Muscle of leg (tissue), 11 donors: Measurements from ENCODE around the gene DCAF10. TPM values are rescaled to one million over a fixed set of nuclear protein-coding genes. Genes with fewer than 3 reads are reported as not detected.
"Not testable (repeated sequence)": the region's sequence is repeated elsewhere in the genome, so short reads cannot be mapped to it uniquely, and the experiment has no call there.

ENCODE experiments used
- DNase-seq: peaks from one replicate; pipeline ENCODE4 v3.0.0; 2013
- H3K27ac ChIP-seq: one replicate; pipeline ENCODE4 v1.5.1; 2013; ENCODE audit warnings: mild to moderate bottlenecking, low read length, control low read depth
- H3K27me3 ChIP-seq: one replicate; pipeline ENCODE4 v1.6.1; 2013; ENCODE audit warnings: low read length; ENCODE audit not compliant: control insufficient read depth, insufficient read depth
- H3K36me3 ChIP-seq: one replicate; pipeline ENCODE4 v1.6.1; 2013; ENCODE audit warnings: low read length; ENCODE audit not compliant: control insufficient read depth, insufficient read depth
- H3K4me1 ChIP-seq: one replicate; pipeline ENCODE4 v1.6.1; 2013; ENCODE audit warnings: low read length; ENCODE audit not compliant: control insufficient read depth, insufficient read depth
- H3K4me3 ChIP-seq: one replicate; pipeline ENCODE4 v1.5.1; 2013; ENCODE audit warnings: low read length, control low read depth
- H3K9me3 ChIP-seq: replicated peaks from 2 replicates; pipeline ENCODE4 v1.6.1; 2013; ENCODE audit warnings: low read depth, low read length; ENCODE audit not compliant: control insufficient read depth
- WGBS: methylation state at CpG from one replicate; pipeline ENCODE4 v1.1.5; 2013; ENCODE audit warnings: missing lambda C conversion rate; ENCODE audit not compliant: insufficient coverage; 5-methylcytosine and 5-hydroxymethylcytosine counted together
- polyA plus RNA-seq, 8 donors: library from polyadenylated mRNA; unstranded; fragments of 120-200 nt; gene quantifications; one replicate each; pipeline versions ENCODE4 v1.2.1 to v1.2.3, GENCODE V29; 2013; ENCODE audit warnings: inconsistent platforms in 1 of 8, low replicate concordance in 1 of 8; ENCODE audit not compliant: insufficient read length in 8 of 8, insufficient read depth in 1 of 8
- total RNA-seq: library from RNA; stranded (reverse); fragments of 120-200 nt; gene quantifications from one replicate; pipeline ENCODE4 v1.2.4, GENCODE V29; 2013

Gene DCAF10
- total and polyA plus RNA-seq, 9 donors, result 13.3 to 25.1 (median 20.9) TPM

DNA sequence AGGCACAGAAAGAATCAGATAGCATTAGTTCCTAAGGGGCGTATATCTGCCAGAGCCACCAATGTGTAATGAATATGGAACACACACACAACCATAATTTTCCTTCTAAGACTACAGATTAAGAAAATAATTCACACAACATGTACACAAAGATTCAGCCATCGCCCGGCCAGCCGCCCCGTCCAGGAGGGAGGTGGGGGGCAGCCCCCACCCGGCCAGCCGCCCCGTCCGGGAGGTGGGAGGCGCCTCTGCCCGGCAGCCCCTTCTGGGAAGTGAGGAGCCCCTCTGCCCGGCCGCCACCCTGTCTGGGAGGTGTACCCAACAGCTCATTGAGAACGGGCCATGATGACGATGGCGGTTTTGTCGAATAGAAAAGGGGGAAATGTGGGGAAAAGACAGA is 90.4 kb downstream of the DCAF10 start:
- not testable (repeated sequence) for DNase-seq, H3K27ac ChIP-seq, H3K4me3 ChIP-seq, H3K4me1 ChIP-seq, H3K9me3 ChIP-seq, H3K27me3 ChIP-seq
- H3K36me3 ChIP-seq, result peaks cover 26% of the 10 kb centered on the region
- no CpG with 5 or more reads among the region's 17 CpGs for WGBS

DNA sequence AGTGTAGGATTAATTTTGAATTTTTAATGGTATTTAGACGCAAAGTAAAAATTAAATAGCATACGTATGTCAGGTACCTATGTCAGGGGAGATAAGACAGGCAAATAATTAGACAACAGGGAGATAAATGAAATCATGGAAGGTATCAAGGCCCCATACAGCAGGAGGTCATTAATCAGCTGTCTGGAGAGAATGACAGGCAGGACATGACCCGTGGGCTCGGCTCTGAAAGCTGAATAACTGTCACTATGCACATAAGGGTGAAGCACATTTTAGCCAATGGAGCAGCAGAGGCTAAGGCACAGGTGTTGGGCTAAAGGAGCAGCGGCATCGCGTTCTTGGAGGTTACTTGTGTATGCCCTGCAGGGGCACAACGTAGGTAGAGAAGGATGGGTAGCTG is 91.5 kb downstream of the DCAF10 start:
- WGBS, result 82% methylated on average over 4 of the region's 8 CpGs
- no peaks in the 10 kb centered on the region for H3K27me3 ChIP-seq
- peaks cover 32% of the 10 kb centered on the region for H3K36me3 ChIP-seq
- H3K4me1 ChIP-seq, result no peaks in the 10 kb centered on the region
- DNase-seq, result no peak
- no peak overlapping the region for H3K27ac ChIP-seq
- H3K9me3 ChIP-seq, result no peaks in the 10 kb centered on the region
- no peak overlapping the region for H3K4me3 ChIP-seq

DNA sequence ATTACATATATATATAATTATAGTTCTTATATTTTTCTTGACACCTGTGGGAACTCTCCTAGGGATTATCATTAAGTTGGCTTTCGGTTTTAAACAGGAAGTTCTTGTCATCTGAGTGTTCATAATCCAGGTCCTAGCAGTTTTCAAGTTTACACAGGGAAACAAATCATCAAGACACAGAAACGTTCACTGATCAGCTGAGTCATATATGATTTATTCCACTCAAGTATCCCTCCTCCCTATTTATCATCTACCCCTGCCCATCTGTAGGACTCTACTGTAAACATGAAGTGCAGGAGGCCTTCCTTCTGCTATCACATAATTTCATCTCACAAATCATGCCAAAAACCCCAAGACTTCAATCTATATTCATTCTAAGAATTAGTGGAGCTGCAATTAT is 97.1 kb downstream of the DCAF10 start:
- Histone ChIP-seq H3K27ac (no peak overlapping the region), H3K4me3 (no peak overlapping the region), H3K4me1 (peaks cover under 1% of the 10 kb centered on the region), H3K27me3 (no peaks in the 10 kb centered on the region), H3K36me3 (peaks cover 37% of the 10 kb centered on the region), H3K9me3 (no peaks in the 10 kb centered on the region)
- no peak for DNase-seq
- 40% methylated on average over 1 of the region's 2 CpGs for WGBS

DNA sequence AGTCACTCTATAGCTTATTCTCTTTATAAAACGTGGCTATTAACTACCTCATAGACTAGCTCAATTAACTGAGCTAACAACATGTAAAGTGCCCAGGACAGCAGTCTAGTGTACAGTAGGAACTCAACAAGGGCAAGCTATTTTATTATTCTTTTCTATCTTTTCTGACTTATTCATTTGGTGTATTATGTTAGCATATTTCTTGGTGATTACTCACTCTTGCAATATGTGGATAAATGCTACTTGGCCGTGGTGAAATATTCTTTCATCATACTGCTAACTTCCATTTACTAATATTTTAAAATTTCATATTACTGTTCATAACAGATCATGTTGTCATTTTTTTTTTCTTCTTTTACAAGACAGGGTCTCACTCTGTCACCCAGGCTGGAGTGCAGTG is 98.4 kb downstream of the DCAF10 start:
- no peaks in the 10 kb centered on the region for H3K27me3 ChIP-seq
- no peak overlapping the region for H3K27ac ChIP-seq
- peaks cover 33% of the 10 kb centered on the region for H3K36me3 ChIP-seq
- H3K4me1 ChIP-seq, result peaks cover 8% of the 10 kb centered on the region
- no peak for DNase-seq
- H3K4me3 ChIP-seq, result no peak overlapping the region
- WGBS, result no CpG with 5 or more reads among the region's 2 CpGs
- H3K9me3 ChIP-seq, result no peaks in the 10 kb centered on the region

DNA sequence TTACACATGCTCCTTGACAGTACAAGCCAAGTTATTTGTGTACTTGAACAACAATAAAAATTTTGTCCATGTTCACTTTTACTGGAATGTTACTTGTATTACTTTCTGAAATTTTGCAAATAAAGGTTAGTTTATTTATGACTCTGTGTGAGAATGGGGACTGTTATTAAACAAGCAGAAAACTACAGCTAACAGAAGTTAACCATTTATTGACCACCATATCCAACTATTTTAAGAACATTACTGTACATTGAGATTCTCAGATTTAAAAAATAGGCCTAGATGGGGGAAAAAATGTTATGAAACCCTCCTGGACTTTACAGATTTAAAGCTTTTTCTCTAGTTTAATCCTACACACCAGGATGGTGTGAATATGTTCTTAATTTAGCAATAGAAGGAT is 101.5 kb downstream of the DCAF10 start:
- H3K4me1 ChIP-seq, result peaks cover 19% of the 10 kb centered on the region
- no peak for DNase-seq
- H3K4me3 ChIP-seq, result no peak overlapping the region
- no peaks in the 10 kb centered on the region for H3K9me3 ChIP-seq
- no peak overlapping the region for H3K27ac ChIP-seq
- no peaks in the 10 kb centered on the region for H3K27me3 ChIP-seq
- peaks cover 16% of the 10 kb centered on the region for H3K36me3 ChIP-seq

DNA sequence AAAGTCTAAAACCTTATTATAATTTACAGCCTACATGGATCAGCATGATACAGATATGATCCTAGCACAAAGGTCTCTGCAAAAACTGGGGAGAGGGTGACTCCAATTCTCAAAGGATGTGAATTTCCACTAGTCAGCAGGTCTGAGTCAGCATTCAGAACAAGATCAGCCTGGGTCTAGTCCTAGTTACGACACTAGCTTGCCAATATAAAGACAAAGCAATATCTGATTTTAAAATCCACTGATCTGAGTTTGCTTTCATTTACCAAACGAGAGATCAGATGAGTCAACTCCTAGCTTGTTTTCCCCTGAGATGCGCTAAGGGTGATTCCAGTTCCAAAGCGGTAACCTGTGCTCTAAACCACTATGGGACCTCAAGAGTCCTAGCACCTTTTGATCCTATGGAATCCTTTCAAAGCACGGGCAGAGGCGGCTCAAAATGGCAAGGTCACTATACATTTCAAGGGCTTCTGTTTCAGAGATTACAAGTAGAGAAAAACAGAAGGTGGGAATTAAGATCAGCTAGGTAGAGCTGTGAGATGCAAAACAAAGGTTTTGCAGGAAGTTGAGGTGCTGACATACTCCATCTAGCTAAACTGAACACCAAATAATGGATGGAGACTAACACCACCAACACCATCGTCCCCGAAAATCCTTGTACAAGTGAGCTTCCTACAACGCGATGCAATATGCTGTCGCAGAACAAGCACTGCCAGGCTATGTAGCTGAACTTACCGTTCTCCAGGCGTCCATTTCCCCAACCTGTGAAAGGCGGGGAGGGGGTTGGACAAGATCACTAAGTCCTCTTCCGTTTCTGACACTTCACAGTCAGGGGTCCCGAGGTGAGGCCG is 102.4 kb downstream of the DCAF10 start:
- no peaks in the 10 kb centered on the region for H3K27me3 ChIP-seq
- WGBS, result 4% methylated on average over 13 of the region's 17 CpGs
- H3K36me3 ChIP-seq, result peaks cover 11% of the 10 kb centered on the region
- H3K4me3 ChIP-seq, result peak overlapping the region; percentile 78
- peaks cover 19% of the 10 kb centered on the region for H3K4me1 ChIP-seq
- H3K27ac ChIP-seq, result peak overlapping the region; percentile 70
- no peak for DNase-seq
- H3K9me3 ChIP-seq, result no peaks in the 10 kb centered on the region

DNA sequence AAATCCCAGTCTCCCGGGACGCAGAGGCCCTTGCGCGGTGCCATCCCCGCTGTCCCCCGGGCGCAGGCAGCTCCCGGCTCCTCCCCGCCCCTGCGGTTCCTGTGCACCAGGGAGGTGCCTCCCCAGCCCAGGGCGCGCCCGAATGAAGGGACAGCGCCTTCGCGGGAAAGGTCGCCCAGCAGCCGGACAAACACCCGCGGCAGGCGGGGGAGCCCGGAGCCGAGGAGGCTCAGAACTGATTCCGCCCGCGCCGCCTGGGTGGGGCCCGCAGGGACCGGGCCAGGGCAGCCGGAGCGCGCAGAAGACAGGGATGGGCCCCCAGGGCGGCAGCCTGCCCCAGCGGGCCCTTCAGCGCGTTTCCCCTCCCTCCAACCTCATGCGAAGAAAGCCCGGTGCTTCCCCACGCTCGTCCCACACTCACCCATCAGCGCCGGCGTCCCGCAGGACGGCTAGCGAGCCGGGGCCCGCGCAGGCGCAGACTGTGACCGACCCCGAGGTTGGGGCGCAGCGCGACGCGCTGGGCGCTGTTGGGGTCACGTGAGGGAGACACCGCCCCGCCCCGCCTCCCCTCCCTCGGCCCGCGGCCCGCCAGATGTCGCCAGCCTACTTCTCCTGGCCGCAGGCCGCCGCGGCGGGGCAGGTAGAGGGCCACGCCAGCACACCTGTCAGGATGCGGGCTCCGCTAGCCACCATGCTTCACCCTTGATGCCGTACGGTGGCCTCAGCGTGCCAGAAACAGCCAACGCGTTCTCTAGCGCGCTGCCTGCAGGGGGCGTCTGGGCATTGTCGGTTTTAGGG is 103.2 kb downstream of the DCAF10 start, which contains the start of gene SLC25A51:
SLC25A51 (minus strand) TSS at position 481 of the 798 bp plus-strand sequence. CDS start 15,577 bp downstream, outside the sequence.
- Histone ChIP-seq H3K27ac (peak within 1 kb of the TSS; percentile 70), H3K4me1 (peaks cover 19% of the 10 kb centered on the region), H3K36me3 (peaks cover 6% of the 10 kb centered on the region), H3K27me3 (no peaks in the 10 kb centered on the region), H3K9me3 (no peaks in the 10 kb centered on the region), H3K4me3 (peak within 1 kb of the TSS; percentile 78)
- DNase-seq, result peak; percentile 97
- 0% methylated on average over 84 of the region's 84 CpGs for WGBS

DNA sequence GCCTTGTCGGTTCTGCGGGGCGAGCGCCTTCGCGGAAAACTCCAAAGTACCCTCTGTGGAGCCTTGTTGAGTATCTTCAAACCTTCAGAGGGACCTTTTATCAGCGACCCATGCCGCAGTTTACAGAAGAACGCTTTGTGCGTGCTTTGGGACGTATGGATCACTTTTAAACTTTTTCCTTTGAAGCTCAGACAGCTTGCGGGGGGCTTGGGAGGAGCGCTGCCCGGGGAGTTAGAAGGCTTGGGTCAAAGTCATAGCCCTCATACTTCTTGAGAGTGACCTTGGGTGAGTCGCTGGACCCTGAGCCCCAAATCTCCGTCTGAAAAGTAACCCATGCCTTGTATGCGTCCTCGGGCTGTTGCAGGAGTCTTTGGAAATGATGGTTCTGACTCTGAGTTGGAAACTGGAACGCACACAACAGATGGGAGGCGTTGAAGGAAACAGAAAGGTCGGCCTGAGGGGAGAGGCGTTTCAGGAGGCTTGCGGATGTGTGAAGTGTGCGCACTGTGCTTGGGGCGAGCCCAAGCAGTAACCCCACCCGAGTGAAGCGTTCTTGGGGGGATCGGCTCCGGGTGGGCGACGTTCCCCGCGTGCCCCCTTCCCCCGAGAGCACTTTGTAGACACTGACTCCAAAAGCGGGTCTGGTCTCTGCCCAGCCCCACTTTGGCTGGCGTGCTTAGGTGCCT is 104.0 kb downstream of the DCAF10 start:
- peaks cover 19% of the 10 kb centered on the region for H3K4me1 ChIP-seq
- 16% methylated on average over 30 of the region's 36 CpGs for WGBS
- peak; percentile 77 for DNase-seq
- no peaks in the 10 kb centered on the region for H3K36me3 ChIP-seq
- no peaks in the 10 kb centered on the region for H3K27me3 ChIP-seq
- H3K4me3 ChIP-seq, result peak overlapping the region; percentile 78
- peak overlapping the region; percentile 70 for H3K27ac ChIP-seq
- no peaks in the 10 kb centered on the region for H3K9me3 ChIP-seq

DNA sequence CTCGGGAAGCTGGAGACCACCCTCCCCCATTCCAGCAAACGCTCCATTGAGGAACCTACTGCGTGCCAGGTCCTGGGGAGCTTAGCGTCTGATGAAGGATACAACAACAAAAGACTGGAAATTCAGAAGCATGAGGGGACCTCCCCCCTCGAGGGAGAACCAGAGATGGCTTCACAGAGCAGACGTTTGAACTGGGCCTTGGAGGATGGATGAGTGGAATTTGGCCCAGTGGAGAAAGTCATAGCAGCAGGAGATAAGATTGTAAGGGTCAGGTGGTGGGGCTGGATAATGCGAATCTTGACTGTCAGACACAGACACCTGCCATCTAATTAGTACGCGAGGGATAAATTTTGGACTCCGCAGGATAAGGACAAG is 104.5 kb downstream of the DCAF10 start:
- WGBS, result 63% methylated on average over 3 of the region's 10 CpGs
- no peak overlapping the region for H3K27ac ChIP-seq

DNA sequence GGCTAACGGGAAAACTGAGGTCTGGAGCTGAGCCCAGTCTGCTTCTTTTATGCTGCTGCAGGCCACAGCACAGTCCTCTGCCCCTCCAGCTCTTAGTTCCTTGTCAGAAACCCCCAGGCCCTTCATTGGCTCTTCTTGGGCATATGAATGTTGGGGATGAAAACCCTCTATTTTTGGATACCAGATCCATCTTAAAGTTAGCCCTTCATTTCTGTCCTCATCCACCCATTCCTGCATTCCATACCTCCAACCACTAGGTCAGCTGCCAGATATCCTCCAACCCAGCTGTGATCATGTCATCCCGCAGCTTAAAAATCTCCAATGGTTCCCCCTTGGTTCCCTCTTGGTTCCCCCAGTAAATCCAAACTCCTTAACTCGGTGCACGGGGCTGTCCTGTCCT is 105.2 kb downstream of the DCAF10 start:
- no peak for DNase-seq
- H3K4me1 ChIP-seq, result peaks cover 19% of the 10 kb centered on the region

More for the DNA sequence above, 104.5 kb downstream of the DCAF10 start:
- Histone ChIP-seq H3K4me3 (peak overlapping the region; percentile 78), H3K36me3 (no peaks in the 10 kb centered on the region), H3K27me3 (no peaks in the 10 kb centered on the region), H3K4me1 (peaks cover 19% of the 10 kb centered on the region), H3K9me3 (no peaks in the 10 kb centered on the region)
- no peak for DNase-seq

More for the DNA sequence above, 105.2 kb downstream of the DCAF10 start:
- WGBS, result 88% methylated on average over 3 of the region's 4 CpGs
- H3K27ac ChIP-seq, result no peak overlapping the region
- no peaks in the 10 kb centered on the region for H3K36me3 ChIP-seq
- no peak overlapping the region for H3K4me3 ChIP-seq
- no peaks in the 10 kb centered on the region for H3K9me3 ChIP-seq
- H3K27me3 ChIP-seq, result no peaks in the 10 kb centered on the region
